NCI-H345 treated with DMSO at 0.1 percent for 48 hours (cell line): ENCODE data around the gene TMEM209.
"Not testable (repeated sequence)": the region's sequence is repeated elsewhere in the genome, so short reads cannot be mapped to it uniquely, and the experiment has no call there.

Experiments
- DNase-seq: peaks from one replicate; lab custom pipeline; 2025; ENCODE audit not compliant: unreplicated experiment; lab: John Stamatoyannopoulos, UW

Gene TMEM209

GRCh38 chr7:130218806-130219620, 13.8 kb upstream of the TMEM209 start:
- no peak for DNase-seq

GRCh38 chr7:130216750-130217149, 11.5 kb upstream of the TMEM209 start:
- DNase-seq = no peak

GRCh38 chr7:130216025-130216424, 10.8 kb upstream of the TMEM209 start:
- DNase-seq = no peak

- DNase-seq = no peak
These were observed 8.6 kb upstream of the TMEM209 start for GRCh38 chr7:130213828-130214227.

- no peak for DNase-seq
These were observed 5.2 kb upstream of the TMEM209 start for GRCh38 chr7:130210181-130210935.

GRCh38 chr7:130208516-130208915, 3.3 kb upstream of the TMEM209 start:
- DNase-seq = no peak

- DNase-seq = no peak
These were observed 2.4 kb upstream of the TMEM209 start, which contains the start of gene SSMEM1 for GRCh38 chr7:130207642-130208041. Gene SSMEM1, plus strand, starts transcription at chr7:130207860. Its CDS starts 51 bp downstream, at chr7:130207911.

GRCh38 chr7:130207033-130207432, 1.8 kb upstream of the TMEM209 start:
- no peak for DNase-seq

- no peak for DNase-seq
These were observed 3.4 kb downstream of the TMEM209 start for GRCh38 chr7:130201796-130202195.

- DNase-seq = no peak
These were observed 8.1 kb downstream of the TMEM209 start for GRCh38 chr7:130197094-130197493.

GRCh38 chr7:130196476-130196875, 8.7 kb downstream of the TMEM209 start:
- no peak for DNase-seq

- no peak for DNase-seq
These were observed 9.8 kb downstream of the TMEM209 start for GRCh38 chr7:130195396-130195795.

- no peak for DNase-seq
These were observed 13.4 kb downstream of the TMEM209 start for GRCh38 chr7:130191791-130192190.

GRCh38 chr7:130189343-130189742, 15.9 kb downstream of the TMEM209 start:
- no peak for DNase-seq

- DNase-seq = no peak
These were observed 17.8 kb downstream of the TMEM209 start for GRCh38 chr7:130187360-130187759.

GRCh38 chr7:130184349-130184748, 20.9 kb downstream of the TMEM209 start:
- not testable (repeated sequence) for DNase-seq

GRCh38 chr7:130182990-130183389, 22.2 kb downstream of the TMEM209 start:
- DNase-seq = no peak

- DNase-seq = no peak
These were observed 24.0 kb downstream of the TMEM209 start for GRCh38 chr7:130181263-130181605.

- DNase-seq = no peak
These were observed 24.5 kb downstream of the TMEM209 start for GRCh38 chr7:130180571-130181262.

- DNase-seq = no peak
These were observed 25.6 kb downstream of the TMEM209 start for GRCh38 chr7:130179631-130180030.

- DNase-seq = no peak
These were observed 27.0 kb downstream of the TMEM209 start for GRCh38 chr7:130178251-130178650.
